ENCODE data around the gene ATP5ME. TPM values are rescaled to one million over a fixed set of nuclear protein-coding genes. Genes with fewer than 3 reads are reported as not detected.

ATP5ME gene
- total RNA-seq, 1 experiment from 2014 or later = 355 TPM

GRCh38 chr4:660401-660800, 13.7 kb downstream of the ATP5ME start:
- intact Hi-C loops (cut with micrococcal nuclease) = no loop called here
- Mint-ChIP-seq H3K9me3 (ENCODE audit: unreplicated experiment) (peaks cover 10% of the 10 kb centered on the region), H3K4me3 (ENCODE audit: unreplicated experiment) (no peak overlapping the region), H3K27ac (ENCODE audit: low read depth, unreplicated experiment) (no peak overlapping the region), H3K27me3 (ENCODE audit: insufficient read depth, unreplicated experiment) (no peaks in the 10 kb centered on the region), H3K4me1 (ENCODE audit: insufficient read depth, unreplicated experiment) (no peaks in the 10 kb centered on the region), H3K36me3 (ENCODE audit: insufficient read depth, unreplicated experiment) (peaks cover 5% of the 10 kb centered on the region)
- ChIA-PET CTCF (no interaction called here), POLR2A (no interaction called here)
- TF ChIP-seq CTCF (IDR thresholded peaks at IDR 0.05; ENCODE audit: unreplicated experiment) = no peak
- no TSS peak for BruUV-seq (replicated peaks)
- no peak for DNase-seq (ENCODE audit: unreplicated experiment)

GRCh38 chr4:659851-660250, 14.2 kb downstream of the ATP5ME start:
- intact Hi-C loops (cut with micrococcal nuclease) = no loop called here
- Mint-ChIP-seq H3K27ac (ENCODE audit: low read depth, unreplicated experiment) (no peak overlapping the region), H3K4me1 (ENCODE audit: insufficient read depth, unreplicated experiment) (no peaks in the 10 kb centered on the region), H3K27me3 (ENCODE audit: insufficient read depth, unreplicated experiment) (no peaks in the 10 kb centered on the region), H3K4me3 (ENCODE audit: unreplicated experiment) (no peak overlapping the region), H3K9me3 (ENCODE audit: unreplicated experiment) (peaks cover 10% of the 10 kb centered on the region), H3K36me3 (ENCODE audit: insufficient read depth, unreplicated experiment) (peaks cover 5% of the 10 kb centered on the region)
- BruUV-seq (replicated peaks) = no TSS peak
- ChIA-PET POLR2A (no interaction called here), CTCF (no interaction called here)
- no peak for TF ChIP-seq CTCF (IDR thresholded peaks at IDR 0.05; ENCODE audit: unreplicated experiment)
- DNase-seq (ENCODE audit: unreplicated experiment) = no peak

- POLR2A ChIA-PET = no interaction called here
Measured at GRCh38 chr4:658681-659667, 15.1 kb downstream of the ATP5ME start.

More at GRCh38 chr4:658681-659667, 15.1 kb downstream of the ATP5ME start:
- CTCF ChIA-PET = no interaction called here
- Mint-ChIP-seq H3K4me3 (ENCODE audit: unreplicated experiment) (no peak overlapping the region), H3K36me3 (ENCODE audit: insufficient read depth, unreplicated experiment) (peaks cover 5% of the 10 kb centered on the region), H3K27me3 (ENCODE audit: insufficient read depth, unreplicated experiment) (no peaks in the 10 kb centered on the region), H3K27ac (ENCODE audit: low read depth, unreplicated experiment) (no peak overlapping the region), H3K4me1 (ENCODE audit: insufficient read depth, unreplicated experiment) (no peaks in the 10 kb centered on the region), H3K9me3 (ENCODE audit: unreplicated experiment) (peaks cover 10% of the 10 kb centered on the region)
- TF ChIP-seq CTCF (IDR thresholded peaks at IDR 0.05; ENCODE audit: unreplicated experiment) = no peak
- DNase-seq (ENCODE audit: unreplicated experiment) = no peak
- BruUV-seq (replicated peaks) = no TSS peak
- intact Hi-C loops (cut with micrococcal nuclease) = no loop called here
